HepG2 (cell line): ENCODE measurements around the gene ING1. TPM values are rescaled to one million over a fixed set of nuclear protein-coding genes. Genes with fewer than 3 reads are reported as not detected.

ENCODE experiments used
- ATRX ChIP-seq: sonication (generic); formaldehyde crosslinking; IDR thresholded peaks from 2 replicates; pipeline ENCODE4 v1.4.0; 2020; ENCODE audit warnings: missing genetic modification reagents, borderline replicate concordance
- ETV5 ChIP-seq: IDR thresholded peaks from 2 replicates; pipeline ENCODE4 v1.6.1; 2018; ENCODE audit warnings: missing biosample characterization, missing genetic modification reagents, inconsistent platforms, borderline replicate concordance
- FOXJ3 ChIP-seq: sonication (generic); formaldehyde crosslinking; IDR thresholded peaks from 2 replicates; pipeline ENCODE4 v1.4.0; 2020; ENCODE audit warnings: missing genetic modification reagents, mild to moderate bottlenecking, borderline replicate concordance
- HNRNPLL ChIP-seq: fragments of 200-400 bp; formaldehyde crosslinking; IDR thresholded peaks from 2 replicates; pipeline ENCODE4 v1.6.1; 2017; ENCODE audit warnings: mild to moderate bottlenecking, low read depth, low read length; ENCODE audit not compliant: poor library complexity, severe bottlenecking
- PHF21A ChIP-seq: sonication (generic); formaldehyde crosslinking; IDR thresholded peaks from 2 replicates; pipeline ENCODE4 v1.5.0; 2020; ENCODE audit warnings: mild to moderate bottlenecking, missing genetic modification reagents
- POGZ ChIP-seq: sonication (generic); formaldehyde crosslinking; IDR thresholded peaks from 2 replicates; pipeline ENCODE4 v1.4.0; 2020; ENCODE audit warnings: mild to moderate bottlenecking, missing genetic modification reagents
- POLR2AphosphoS2 ChIP-seq: IDR thresholded peaks from 2 replicates; pipeline ENCODE4 v1.6.1; 2011; ENCODE audit warnings: low read depth, low read length, improper control_type of control experiment
- RCOR2 ChIP-seq: IDR thresholded peaks from 2 replicates; pipeline ENCODE4 v1.6.1; 2016; ENCODE audit warnings: missing biosample characterization, missing genetic modification reagents
- SMAD9 ChIP-seq: sonication (generic); formaldehyde crosslinking; IDR thresholded peaks from 2 replicates; pipeline ENCODE4 v1.5.1; 2020; ENCODE audit warnings: mild to moderate bottlenecking, missing genetic modification reagents
- SMC3 ChIP-seq: IDR thresholded peaks from 2 replicates; pipeline ENCODE4 v1.6.1; 2011; ENCODE audit warnings: low read length, improper control_type of control experiment
- ZBTB10 ChIP-seq: sonication (generic); formaldehyde crosslinking; IDR thresholded peaks from 2 replicates; pipeline ENCODE4 v1.4.0; 2020; ENCODE audit warnings: missing genetic modification reagents, borderline replicate concordance
- ZBTB44 ChIP-seq: sonication (generic); formaldehyde crosslinking; IDR thresholded peaks from 2 replicates; pipeline ENCODE4 v1.4.0; 2020; ENCODE audit warnings: missing genetic modification reagents
- ZFP36 ChIP-seq: fragments of 150-350 bp; IDR thresholded peaks from 2 replicates; pipeline ENCODE4 v1.6.1; 2018; ENCODE audit warnings: borderline replicate concordance, low read length, low read depth; ENCODE audit not compliant: partially characterized antibody
- ZFP82 ChIP-seq: sonication (generic); formaldehyde crosslinking; IDR thresholded peaks from 2 replicates; pipeline ENCODE4 v1.5.1; 2020; ENCODE audit warnings: mild to moderate bottlenecking, missing genetic modification reagents, borderline replicate concordance
- ZMAT3 ChIP-seq: sonication (generic); formaldehyde crosslinking; conservative IDR thresholded peaks from 2 replicates; pipeline ENCODE4 v1.7.0; 2021; ENCODE audit warnings: missing genetic modification reagents
- ZNF17 ChIP-seq: sonication (generic); formaldehyde crosslinking; IDR thresholded peaks from 2 replicates; pipeline ENCODE4 v1.5.0; 2020; ENCODE audit warnings: mild to moderate bottlenecking, missing genetic modification reagents
- ZNF350 ChIP-seq: sonication (generic); formaldehyde crosslinking; IDR thresholded peaks from 2 replicates; pipeline ENCODE4 v1.4.0; 2020; ENCODE audit warnings: mild to moderate bottlenecking, low read depth, missing genetic modification reagents, borderline replicate concordance
- ZNF549 ChIP-seq: sonication (generic); formaldehyde crosslinking; IDR thresholded peaks from 2 replicates; pipeline ENCODE4 v1.5.0; 2020; ENCODE audit warnings: missing genetic modification reagents
- ZNF577 ChIP-seq: sonication (generic); formaldehyde crosslinking; IDR thresholded peaks from 2 replicates; pipeline ENCODE4 v1.4.0; 2020; ENCODE audit warnings: mild to moderate bottlenecking, low read depth, missing genetic modification reagents, borderline replicate concordance
- ZNF589 ChIP-seq: sonication (generic); formaldehyde crosslinking; conservative IDR thresholded peaks from 2 replicates; pipeline ENCODE4 v1.8.0; 2022; ENCODE audit warnings: mild to moderate bottlenecking, moderate library complexity, missing genetic modification reagents
- ZZZ3 ChIP-seq: sonication (generic); formaldehyde crosslinking; IDR thresholded peaks from 2 replicates; pipeline ENCODE4 v1.4.0; 2020; ENCODE audit warnings: missing genetic modification reagents, mild to moderate bottlenecking, borderline replicate concordance
- polyA plus RNA-seq, 8 experiments: library from polyadenylated mRNA; depleted of rRNA in 3 of 8; stranded (reverse) in 7 of 8; unstranded in 1 of 8; fragments of >200 nt; fragmentation: Illumina TruSeq in 4 of 8; extraction: Trizol in 4 of 8; gene quantifications; 2 replicates each; pipeline versions ENCODE4 v1.2.1 to v1.2.3, GENCODE V29; 2011 to 2016; ENCODE audit warnings: low read depth in 4 of 8, missing spikeins in 1 of 8, mixed read lengths in 1 of 8; ENCODE audit not compliant: insufficient read depth in 1 of 8
- total RNA-seq, 5 experiments: library from RNA; depleted of rRNA; stranded (reverse); fragments of >200 nt; fragmentation: Illumina TruSeq; extraction: Trizol; gene quantifications; 2 replicates each; pipeline ENCODE4 v1.2.3, GENCODE V29; 2016; ENCODE audit warnings: low read depth in 1 of 5
- TF ChIP-seq, protein P1 (sequence below): sonication (generic); formaldehyde crosslinking; IDR thresholded peaks from 2 replicates; pipeline ENCODE4 v1.4.0; 2020; ENCODE audit warnings: missing genetic modification reagents

Gene ING1
- total and polyA plus RNA-seq, 2 of the 13 experiments (the other 11 are each of a cell fraction or from before 2014, with no cell fraction given), result 8.1 to 16.1 TPM

- TF ChIP-seq ZNF17 (CRISPR knock-in tag) (no peak), ZNF350 (peak; percentile 59), SMAD9 (CRISPR knock-in tag) (peak; percentile 12; the same call in 1 of the 2 replicates), ZNF589 (CRISPR knock-in tag) (no peak), ZZZ3 (CRISPR knock-in tag) (no peak; the same call in 1 of the 2 replicates), ZNF549 (CRISPR knock-in tag) (no peak), POLR2AphosphoS2 (no peak), RCOR2 (CRISPR knock-in tag) (0 out of 2 replicates have a peak, but pooled peaks have one; percentile 19), ZNF577 (CRISPR knock-in tag) (no peak), ETV5 (CRISPR knock-in tag) (peak; percentile 71; the same call in 1 of the 2 replicates), ZFP36 (no peak), SMC3 (no peak), HNRNPLL (peak; percentile 82), ATRX (CRISPR knock-in tag) (no peak), PHF21A (peak; percentile 65), ZFP82 (CRISPR knock-in tag) (no peak), ZMAT3 (CRISPR knock-in tag) (0 out of 2 replicates have a peak, but pooled peaks have one; percentile 68), ZBTB44 (CRISPR knock-in tag) (no peak), FOXJ3 (no peak), POGZ (CRISPR knock-in tag) (peak; percentile 81), ZBTB10 (CRISPR knock-in tag) (no peak)
- TF ChIP-seq, protein P1, sequence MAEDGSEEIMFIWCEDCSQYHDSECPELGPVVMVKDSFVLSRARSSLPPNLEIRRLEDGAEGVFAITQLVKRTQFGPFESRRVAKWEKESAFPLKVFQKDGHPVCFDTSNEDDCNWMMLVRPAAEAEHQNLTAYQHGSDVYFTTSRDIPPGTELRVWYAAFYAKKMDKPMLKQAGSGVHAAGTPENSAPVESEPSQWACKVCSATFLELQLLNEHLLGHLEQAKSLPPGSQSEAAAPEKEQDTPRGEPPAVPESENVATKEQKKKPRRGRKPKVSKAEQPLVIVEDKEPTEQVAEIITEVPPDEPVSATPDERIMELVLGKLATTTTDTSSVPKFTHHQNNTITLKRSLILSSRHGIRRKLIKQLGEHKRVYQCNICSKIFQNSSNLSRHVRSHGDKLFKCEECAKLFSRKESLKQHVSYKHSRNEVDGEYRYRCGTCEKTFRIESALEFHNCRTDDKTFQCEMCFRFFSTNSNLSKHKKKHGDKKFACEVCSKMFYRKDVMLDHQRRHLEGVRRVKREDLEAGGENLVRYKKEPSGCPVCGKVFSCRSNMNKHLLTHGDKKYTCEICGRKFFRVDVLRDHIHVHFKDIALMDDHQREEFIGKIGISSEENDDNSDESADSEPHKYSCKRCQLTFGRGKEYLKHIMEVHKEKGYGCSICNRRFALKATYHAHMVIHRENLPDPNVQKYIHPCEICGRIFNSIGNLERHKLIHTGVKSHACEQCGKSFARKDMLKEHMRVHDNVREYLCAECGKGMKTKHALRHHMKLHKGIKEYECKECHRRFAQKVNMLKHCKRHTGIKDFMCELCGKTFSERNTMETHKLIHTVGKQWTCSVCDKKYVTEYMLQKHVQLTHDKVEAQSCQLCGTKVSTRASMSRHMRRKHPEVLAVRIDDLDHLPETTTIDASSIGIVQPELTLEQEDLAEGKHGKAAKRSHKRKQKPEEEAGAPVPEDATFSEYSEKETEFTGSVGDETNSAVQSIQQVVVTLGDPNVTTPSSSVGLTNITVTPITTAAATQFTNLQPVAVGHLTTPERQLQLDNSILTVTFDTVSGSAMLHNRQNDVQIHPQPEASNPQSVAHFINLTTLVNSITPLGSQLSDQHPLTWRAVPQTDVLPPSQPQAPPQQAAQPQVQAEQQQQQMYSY (CRISPR knock-in tag), result peak; percentile 39; the same call in 1 of the 2 replicates
Measured at GRCh38 chr13:110705826-110706569, 7.5 kb upstream of the ING1 start, which contains the start of gene CARS2 (continued).
